ENCODE measurements around the gene SH3RF3. TPM values are rescaled to one million over a fixed set of nuclear protein-coding genes. Genes with fewer than 3 reads are reported as not detected.

Gene SH3RF3
- total RNA-seq, 1 donor from 2014 or later, result 2.1 TPM

DNA sequence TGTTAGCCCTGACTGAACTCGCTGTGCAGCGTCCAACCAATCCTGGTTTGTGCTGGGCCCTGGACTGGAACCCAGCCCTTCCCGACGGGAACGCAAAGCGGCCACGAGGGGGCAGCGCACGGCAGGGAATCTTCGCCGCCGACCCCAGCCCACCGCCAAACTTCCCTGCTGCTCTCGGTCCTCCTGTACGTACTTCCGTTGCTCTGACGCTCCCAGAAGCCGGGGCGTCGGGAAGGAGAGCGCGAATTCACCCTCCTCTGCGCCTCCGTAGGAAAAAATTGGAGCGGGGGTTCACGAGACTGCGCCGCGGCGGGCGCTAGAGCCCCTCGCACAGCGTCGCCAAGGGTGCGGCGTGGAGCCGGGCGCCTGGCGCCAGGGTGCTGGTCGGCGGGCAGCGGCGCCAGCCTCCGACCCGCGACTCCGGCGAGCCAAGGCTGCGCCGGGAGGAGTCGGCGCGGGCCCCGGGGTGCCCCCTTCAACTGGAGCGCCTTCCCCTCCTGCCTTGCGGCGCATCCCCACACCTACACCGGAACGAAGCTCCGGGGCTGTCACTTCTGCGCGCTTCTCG lies 873 bp upstream of the SH3RF3 start:
- Histone ChIP-seq H3K36me3 (ENCODE audit: control insufficient read depth in 3 of 3, insufficient read depth in 3 of 3, low read length in 3 of 3) (no peaks in the 10 kb centered on the region), H3K27me3 (ENCODE audit: control insufficient read depth in 3 of 3, insufficient read depth in 3 of 3, low read length in 3 of 3) (peaks cover 0 to 4% (median 0%) of the 10 kb centered on the region in 3 donors), H3K4me1 (ENCODE audit: control insufficient read depth in 3 of 3, insufficient read depth in 3 of 3, low read length in 3 of 3) (peaks cover 10 to 25% (median 14%) of the 10 kb centered on the region in 3 donors), H3K27ac (ENCODE audit: low read depth, low read length) (peak overlapping the region; percentile 52), H3K4me3 (ENCODE audit: low read length in 3 of 3) (peak overlapping the region; percentile 82 to 88 (median 88)), H3K9ac (ENCODE audit: low read depth in 1 of 3, low read length in 3 of 3) (peak overlapping the region; percentile 70 to 87 (median 80)), H3K9me3 (ENCODE audit: control insufficient read depth in 3 of 3, low read length in 3 of 3) (no peaks in the 10 kb centered on the region)

- Histone ChIP-seq H3K4me1 (ENCODE audit: control insufficient read depth in 3 of 3, insufficient read depth in 3 of 3, low read length in 3 of 3) (peaks cover 10 to 26% (median 14%) of the 10 kb centered on the region in 3 donors), H3K4me3 (ENCODE audit: low read length in 3 of 3) (peak overlapping the region; percentile 65 to 88 (median 88)), H3K9ac (ENCODE audit: low read depth in 1 of 3, low read length in 3 of 3) (peak overlapping the region; percentile 70 to 87 (median 80)), H3K27ac (ENCODE audit: low read depth, low read length) (no peak overlapping the region), H3K36me3 (ENCODE audit: control insufficient read depth in 3 of 3, insufficient read depth in 3 of 3, low read length in 3 of 3) (no peaks in the 10 kb centered on the region), H3K27me3 (ENCODE audit: control insufficient read depth in 3 of 3, insufficient read depth in 3 of 3, low read length in 3 of 3) (no peaks in the 10 kb centered on the region), H3K9me3 (ENCODE audit: control insufficient read depth in 3 of 3, low read length in 3 of 3) (no peaks in the 10 kb centered on the region)
These were observed 433 bp downstream of the SH3RF3 start for GRCh38 chr2:109129356-109129920.

DNA sequence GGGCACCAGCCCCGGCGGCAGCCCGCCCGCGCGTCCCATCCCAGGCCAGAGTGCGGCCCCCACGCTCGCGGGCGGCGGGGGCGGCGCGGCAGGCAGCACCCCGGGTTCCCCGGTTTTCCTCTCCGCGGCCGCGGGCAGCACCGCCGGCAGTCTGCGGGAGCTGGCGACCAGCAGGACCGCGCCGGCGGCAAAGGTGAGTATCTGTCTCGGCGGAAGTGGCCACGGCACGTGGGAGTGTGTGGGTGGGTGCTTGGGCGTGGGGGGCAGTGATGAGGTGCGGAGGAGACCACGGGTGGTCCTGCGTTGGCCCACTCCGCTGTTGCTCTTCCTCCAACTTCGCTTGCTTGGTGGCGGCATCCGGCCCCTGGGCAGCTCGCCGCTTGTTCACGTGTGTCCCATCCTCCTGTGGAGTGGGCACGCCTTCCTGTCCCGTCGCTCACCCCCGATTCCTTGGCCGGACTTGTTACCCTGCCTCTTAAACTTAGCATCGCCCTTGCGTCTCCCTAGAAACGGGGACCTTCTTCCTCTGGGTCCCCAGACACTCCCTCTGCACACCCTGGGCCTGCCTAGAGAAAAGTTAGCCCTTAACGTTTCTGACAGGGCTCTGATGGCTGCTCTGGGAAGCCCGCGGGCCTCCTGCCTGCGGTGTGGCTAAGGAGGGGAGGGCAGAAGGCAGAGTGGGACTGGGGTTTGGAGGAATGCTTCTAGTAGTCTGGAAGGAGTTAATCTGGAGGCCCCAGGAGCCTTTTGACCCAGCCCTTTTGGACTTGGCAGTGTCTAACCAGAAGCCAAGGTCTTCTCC lies 1.1 kb downstream of the SH3RF3 start:
- no peak overlapping the region for H3K27ac ChIP-seq (ENCODE audit: low read depth, low read length)
- H3K36me3 ChIP-seq (ENCODE audit: control insufficient read depth in 3 of 3, insufficient read depth in 3 of 3, low read length in 3 of 3), result no peaks in the 10 kb centered on the region
- H3K4me3 ChIP-seq (ENCODE audit: low read length in 3 of 3), result peak overlapping the region; percentile 69 to 88 (median 88)
- peaks cover 8 to 31% (median 18%) of the 10 kb centered on the region in 3 donors for H3K4me1 ChIP-seq (ENCODE audit: control insufficient read depth in 3 of 3, insufficient read depth in 3 of 3, low read length in 3 of 3)
- H3K27me3 ChIP-seq (ENCODE audit: control insufficient read depth in 3 of 3, insufficient read depth in 3 of 3, low read length in 3 of 3), result no peaks in the 10 kb centered on the region
- no peaks in the 10 kb centered on the region for H3K9me3 ChIP-seq (ENCODE audit: control insufficient read depth in 3 of 3, low read length in 3 of 3)
- H3K9ac ChIP-seq (ENCODE audit: low read depth in 1 of 3, low read length in 3 of 3), result peak overlapping the region; percentile 71 to 87 (median 77)

- no peak overlapping the region for H3K27ac ChIP-seq (ENCODE audit: low read depth, low read length)
- peak overlapping the region; percentile 71 to 87 (median 77) for H3K9ac ChIP-seq (ENCODE audit: low read depth in 1 of 3, low read length in 3 of 3)
- H3K4me1 ChIP-seq (ENCODE audit: control insufficient read depth in 3 of 3, insufficient read depth in 3 of 3, low read length in 3 of 3), result peaks cover 6 to 36% (median 21%) of the 10 kb centered on the region in 3 donors
These were observed 1.7 kb downstream of the SH3RF3 start for GRCh38 chr2:109130723-109130995.

GRCh38 chr2:109131777-109132176 lies 2.8 kb downstream of the SH3RF3 start:
- H3K9ac ChIP-seq (ENCODE audit: low read depth in 1 of 3, low read length in 3 of 3), result no peak overlapping the region
- H3K4me1 ChIP-seq (ENCODE audit: control insufficient read depth in 3 of 3, insufficient read depth in 3 of 3, low read length in 3 of 3), result peaks cover 6 to 36% (median 19%) of the 10 kb centered on the region in 3 donors

More at GRCh38 chr2:109130723-109130995, 1.7 kb downstream of the SH3RF3 start:
- Histone ChIP-seq H3K4me3 (ENCODE audit: low read length in 3 of 3) (peak overlapping the region; percentile 69 to 88 (median 88)), H3K9me3 (ENCODE audit: control insufficient read depth in 3 of 3, low read length in 3 of 3) (no peaks in the 10 kb centered on the region), H3K27me3 (ENCODE audit: control insufficient read depth in 3 of 3, insufficient read depth in 3 of 3, low read length in 3 of 3) (no peaks in the 10 kb centered on the region), H3K36me3 (ENCODE audit: control insufficient read depth in 3 of 3, insufficient read depth in 3 of 3, low read length in 3 of 3) (no peaks in the 10 kb centered on the region)

DNA sequence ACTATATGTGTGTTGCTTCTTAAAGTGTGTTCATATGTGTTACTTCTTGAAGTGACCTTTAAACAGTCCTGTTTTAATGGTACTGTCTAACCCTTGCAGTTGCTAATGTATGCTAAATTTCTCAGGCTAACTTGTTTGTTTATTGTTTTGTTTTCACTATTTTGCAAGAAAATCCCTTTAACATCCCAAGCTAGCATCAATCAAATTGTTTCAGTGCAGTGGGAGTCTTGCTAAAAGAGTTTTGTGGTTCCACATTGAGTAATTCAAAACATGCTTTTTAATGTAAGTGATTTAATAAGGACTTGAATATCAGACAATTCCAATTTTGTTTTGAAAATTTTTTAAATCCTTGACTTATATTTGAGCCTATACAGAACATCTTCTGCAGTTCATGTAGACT lies 3.6 kb downstream of the SH3RF3 start:
- Histone ChIP-seq H3K9me3 (ENCODE audit: control insufficient read depth in 3 of 3, low read length in 3 of 3) (no peaks in the 10 kb centered on the region), H3K36me3 (ENCODE audit: control insufficient read depth in 3 of 3, insufficient read depth in 3 of 3, low read length in 3 of 3) (no peaks in the 10 kb centered on the region), H3K9ac (ENCODE audit: low read depth in 1 of 3, low read length in 3 of 3) (no peak overlapping the region), H3K27ac (ENCODE audit: low read depth, low read length) (no peak overlapping the region), H3K4me3 (ENCODE audit: low read length in 3 of 3) (no peak overlapping the region), H3K27me3 (ENCODE audit: control insufficient read depth in 3 of 3, insufficient read depth in 3 of 3, low read length in 3 of 3) (no peaks in the 10 kb centered on the region), H3K4me1 (ENCODE audit: control insufficient read depth in 3 of 3, insufficient read depth in 3 of 3, low read length in 3 of 3) (peaks cover 6 to 36% (median 19%) of the 10 kb centered on the region in 3 donors)

More at GRCh38 chr2:109131777-109132176, 2.8 kb downstream of the SH3RF3 start:
- H3K27ac ChIP-seq (ENCODE audit: low read depth, low read length), result no peak overlapping the region
- H3K27me3 ChIP-seq (ENCODE audit: control insufficient read depth in 3 of 3, insufficient read depth in 3 of 3, low read length in 3 of 3), result no peaks in the 10 kb centered on the region
- H3K9me3 ChIP-seq (ENCODE audit: control insufficient read depth in 3 of 3, low read length in 3 of 3), result no peaks in the 10 kb centered on the region
- no peaks in the 10 kb centered on the region for H3K36me3 ChIP-seq (ENCODE audit: control insufficient read depth in 3 of 3, insufficient read depth in 3 of 3, low read length in 3 of 3)
- H3K4me3 ChIP-seq (ENCODE audit: low read length in 3 of 3), result no peak overlapping the region

GRCh38 chr2:109133746-109134145 lies 4.7 kb downstream of the SH3RF3 start:
- Histone ChIP-seq H3K4me1 (ENCODE audit: control insufficient read depth in 3 of 3, insufficient read depth in 3 of 3, low read length in 3 of 3) (peaks cover 6 to 34% (median 17%) of the 10 kb centered on the region in 3 donors), H3K9me3 (ENCODE audit: control insufficient read depth in 3 of 3, low read length in 3 of 3) (no peaks in the 10 kb centered on the region), H3K9ac (ENCODE audit: low read depth in 1 of 3, low read length in 3 of 3) (no peak overlapping the region), H3K27me3 (ENCODE audit: control insufficient read depth in 3 of 3, insufficient read depth in 3 of 3, low read length in 3 of 3) (no peaks in the 10 kb centered on the region), H3K36me3 (ENCODE audit: control insufficient read depth in 3 of 3, insufficient read depth in 3 of 3, low read length in 3 of 3) (no peaks in the 10 kb centered on the region), H3K27ac (ENCODE audit: low read depth, low read length) (no peak overlapping the region), H3K4me3 (ENCODE audit: low read length in 3 of 3) (no peak overlapping the region)

GRCh38 chr2:109134741-109135358 lies 5.8 kb downstream of the SH3RF3 start:
- H3K36me3 ChIP-seq (ENCODE audit: control insufficient read depth in 3 of 3, insufficient read depth in 3 of 3, low read length in 3 of 3), result no peaks in the 10 kb centered on the region
- no peaks in the 10 kb centered on the region for H3K27me3 ChIP-seq (ENCODE audit: control insufficient read depth in 3 of 3, insufficient read depth in 3 of 3, low read length in 3 of 3)
- no peak overlapping the region for H3K9ac ChIP-seq (ENCODE audit: low read depth in 1 of 3, low read length in 3 of 3)
- no peaks in the 10 kb centered on the region for H3K9me3 ChIP-seq (ENCODE audit: control insufficient read depth in 3 of 3, low read length in 3 of 3)
- H3K27ac ChIP-seq (ENCODE audit: low read depth, low read length), result no peak overlapping the region
- no peak overlapping the region for H3K4me3 ChIP-seq (ENCODE audit: low read length in 3 of 3)
- H3K4me1 ChIP-seq (ENCODE audit: control insufficient read depth in 3 of 3, insufficient read depth in 3 of 3, low read length in 3 of 3), result peaks cover 6 to 25% (median 17%) of the 10 kb centered on the region in 3 donors

GRCh38 chr2:109135359-109136197 lies 6.6 kb downstream of the SH3RF3 start:
- no peak overlapping the region for H3K27ac ChIP-seq (ENCODE audit: low read depth, low read length)
- H3K27me3 ChIP-seq (ENCODE audit: control insufficient read depth in 3 of 3, insufficient read depth in 3 of 3, low read length in 3 of 3), result no peaks in the 10 kb centered on the region
- H3K9me3 ChIP-seq (ENCODE audit: control insufficient read depth in 3 of 3, low read length in 3 of 3), result no peaks in the 10 kb centered on the region
- peaks cover under 1 to 19% (median 11%) of the 10 kb centered on the region in 3 donors for H3K4me1 ChIP-seq (ENCODE audit: control insufficient read depth in 3 of 3, insufficient read depth in 3 of 3, low read length in 3 of 3)
- no peaks in the 10 kb centered on the region for H3K36me3 ChIP-seq (ENCODE audit: control insufficient read depth in 3 of 3, insufficient read depth in 3 of 3, low read length in 3 of 3)
- H3K4me3 ChIP-seq (ENCODE audit: low read length in 3 of 3), result no peak overlapping the region
- no peak overlapping the region for H3K9ac ChIP-seq (ENCODE audit: low read depth in 1 of 3, low read length in 3 of 3)

All from skeletal muscle tissue (tissue), 4 donors.